Panc1 (cell line): ENCODE results near the gene SLC25A34. TPM values are rescaled to one million over a fixed set of nuclear protein-coding genes. Genes with fewer than 3 reads are reported as not detected.

Source experiments
- ATAC-seq: fragments of 200-7000 bp; cut with Tn5 transposase; 2 replicates; pipeline ENCODE4 v1.9.1; 2020; ENCODE audit warnings: mild to moderate bottlenecking, moderate library complexity
- BruUV-seq: library from RNA; stranded (reverse); fragments of 400-500 nt; replicated peaks from 2 replicates; lab custom pipeline; 2021; lab: Mats Ljungman, UMichigan
- CTCF ChIA-PET: fragments of 300-600 bp; sonication (Branson Sonifier 250); formaldehyde crosslinking; loops from one replicate; lab custom pipeline; 2022; ENCODE audit warnings: antibody characterized with exemption; lab: Charles Lee
- POLR2A ChIA-PET: fragments of 300-600 bp; sonication (Branson Sonifier 250); formaldehyde crosslinking; loops from one replicate; lab custom pipeline; 2022; ENCODE audit warnings: antibody characterized with exemption; lab: Charles Lee
- DNase-seq: peaks from one replicate; pipeline ENCODE4 v3.0.0-alpha.2; 2010; ENCODE audit warnings: low read depth, low spot score
- H3K27ac ChIP-seq: 2 replicates; pipeline ENCODE4 v1.5.1; 2011; ENCODE audit warnings: mild to moderate bottlenecking, low read length, inconsistent platforms
- H3K27me3 ChIP-seq: fragments of 200-500 bp; sonication (Bioruptor generic); 2 replicates; pipeline ENCODE4 v1.6.0; 2014; ENCODE audit warnings: low read length, inconsistent platforms; ENCODE audit not compliant: control insufficient read depth, insufficient read depth
- H3K36me3 ChIP-seq: fragments of 200-500 bp; sonication (Bioruptor generic); 2 replicates; pipeline ENCODE4 v1.5.1; 2014; ENCODE audit warnings: inconsistent platforms, mild to moderate bottlenecking, low read length, moderate library complexity; ENCODE audit not compliant: control insufficient read depth, insufficient read depth
- H3K4me1 ChIP-seq: 2 replicates; pipeline ENCODE4 v1.5.1; 2011; ENCODE audit warnings: inconsistent platforms, mild to moderate bottlenecking, low read length, moderate library complexity; ENCODE audit not compliant: control insufficient read depth, insufficient read depth
- H3K4me3 ChIP-seq, 2 experiments: 2 replicates each; pipeline ENCODE4 v1.5.1; 2011 to 2012; ENCODE audit warnings: low read depth in 2 of 2, low read length in 2 of 2, mild to moderate bottlenecking in 2 of 2, inconsistent platforms in 1 of 2, moderate library complexity in 1 of 2
- H3K9me3 ChIP-seq: fragments of 200-500 bp; sonication (Bioruptor generic); 2 replicates; pipeline ENCODE4 v1.5.1; 2014; ENCODE audit warnings: low read depth, mild to moderate bottlenecking, inconsistent platforms, low read length, moderate library complexity; ENCODE audit not compliant: control insufficient read depth, insufficient read depth
- POLR2AphosphoS5 ChIP-seq: IDR thresholded peaks from 2 replicates; pipeline ENCODE4 v1.6.1; 2012; ENCODE audit warnings: mild to moderate bottlenecking, low read depth, low read length, moderate library complexity
- SIN3A ChIP-seq: IDR thresholded peaks from 2 replicates; pipeline ENCODE4 v1.6.1; 2012; ENCODE audit warnings: low read depth, mild to moderate bottlenecking, low read length, moderate library complexity, borderline replicate concordance; ENCODE audit not compliant: insufficient read depth
- TCF7L2 ChIP-seq: IDR thresholded peaks from 2 replicates; pipeline ENCODE4 v1.6.1; 2011; ENCODE audit warnings: mild to moderate bottlenecking, low read depth, low read length, inconsistent platforms
- in situ Hi-C: cut with HindIII; loops from 2 replicates; pipeline ENCODE4 v1.10.0; 2016; ENCODE audit warnings: low sequenced_read_pairs, low pct_unique_long_range_greater_than_20kb
- intact Hi-C: fragments of 100-400 bp; cut with micrococcal nuclease; formaldehyde crosslinking; loops from one replicate; pipeline ENCODE4 v1.10.0; 2022; ENCODE audit not compliant: unreplicated experiment
- total RNA-seq: library from RNA; stranded (reverse); gene quantifications from one replicate; pipeline ENCODE4 v1.2.1, GENCODE V29; 2021; ENCODE audit not compliant: unreplicated experiment
- TF ChIP-seq, protein P1 (sequence below), 2 experiments: IDR thresholded peaks; 2 replicates each; pipeline ENCODE4 v1.6.1; 2011 to 2012; ENCODE audit warnings: low read depth in 2 of 2, control low read depth in 1 of 2, low read length in 1 of 2, mild to moderate bottlenecking in 1 of 2, moderate library complexity in 1 of 2; ENCODE audit not compliant: insufficient read depth in 1 of 2
- TF ChIP-seq, protein P2 (sequence below): fragments of 450-650 bp; IDR thresholded peaks from 2 replicates; pipeline ENCODE4 v1.5.1; 2017; ENCODE audit warnings: mild to moderate bottlenecking

Gene SLC25A34
- total RNA-seq, 1 experiment from 2014 or later = 0.64 TPM

DNA sequence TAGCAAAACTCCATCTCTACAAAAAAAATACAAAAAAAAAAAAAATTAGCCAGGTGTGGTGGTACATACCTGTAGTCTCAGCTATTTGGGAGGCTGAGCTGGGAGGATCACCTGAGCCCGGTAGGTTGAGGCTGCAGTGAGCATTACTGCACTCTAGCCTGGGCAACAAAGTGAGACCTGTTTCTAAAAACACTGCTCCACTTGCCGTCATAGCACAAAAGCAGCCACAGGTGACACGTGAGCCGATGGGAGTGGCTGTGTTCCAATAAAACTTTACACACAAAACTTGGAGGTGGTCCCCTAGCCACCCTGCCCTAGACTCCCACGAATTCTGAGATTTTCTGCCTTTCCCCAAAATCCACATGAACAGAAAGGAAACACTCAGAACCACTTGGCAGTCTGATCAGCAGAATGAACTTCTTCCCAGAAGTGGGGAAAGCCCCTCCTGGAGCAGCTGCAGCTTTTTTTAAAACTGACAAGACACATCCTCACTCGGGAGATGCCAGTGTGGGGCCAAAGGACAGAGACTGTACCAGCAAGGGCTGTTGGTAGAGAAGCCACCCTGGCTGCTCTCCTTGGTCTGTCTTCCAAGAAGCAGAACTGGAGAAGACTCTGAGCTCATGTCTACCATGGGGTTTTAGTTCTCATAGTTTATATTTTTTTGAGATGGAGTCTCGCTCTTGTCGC, 28.7 kb upstream of the SLC25A34 start:
- Histone ChIP-seq H3K9me3 (no peaks in the 10 kb centered on the region), H3K27me3 (no peaks in the 10 kb centered on the region), H3K4me1 (peaks cover 3% of the 10 kb centered on the region; the same call in 1 of the 2 replicates), H3K4me3 (no peak overlapping the region), H3K36me3 (no peaks in the 10 kb centered on the region), H3K27ac (no peak overlapping the region)
- intact Hi-C loops = no loop called here
- BruUV-seq = no TSS peak
- ChIA-PET CTCF (no interaction called here), POLR2A (no interaction called here)
- TF ChIP-seq SIN3A = no peak
- TF ChIP-seq, protein P1, sequence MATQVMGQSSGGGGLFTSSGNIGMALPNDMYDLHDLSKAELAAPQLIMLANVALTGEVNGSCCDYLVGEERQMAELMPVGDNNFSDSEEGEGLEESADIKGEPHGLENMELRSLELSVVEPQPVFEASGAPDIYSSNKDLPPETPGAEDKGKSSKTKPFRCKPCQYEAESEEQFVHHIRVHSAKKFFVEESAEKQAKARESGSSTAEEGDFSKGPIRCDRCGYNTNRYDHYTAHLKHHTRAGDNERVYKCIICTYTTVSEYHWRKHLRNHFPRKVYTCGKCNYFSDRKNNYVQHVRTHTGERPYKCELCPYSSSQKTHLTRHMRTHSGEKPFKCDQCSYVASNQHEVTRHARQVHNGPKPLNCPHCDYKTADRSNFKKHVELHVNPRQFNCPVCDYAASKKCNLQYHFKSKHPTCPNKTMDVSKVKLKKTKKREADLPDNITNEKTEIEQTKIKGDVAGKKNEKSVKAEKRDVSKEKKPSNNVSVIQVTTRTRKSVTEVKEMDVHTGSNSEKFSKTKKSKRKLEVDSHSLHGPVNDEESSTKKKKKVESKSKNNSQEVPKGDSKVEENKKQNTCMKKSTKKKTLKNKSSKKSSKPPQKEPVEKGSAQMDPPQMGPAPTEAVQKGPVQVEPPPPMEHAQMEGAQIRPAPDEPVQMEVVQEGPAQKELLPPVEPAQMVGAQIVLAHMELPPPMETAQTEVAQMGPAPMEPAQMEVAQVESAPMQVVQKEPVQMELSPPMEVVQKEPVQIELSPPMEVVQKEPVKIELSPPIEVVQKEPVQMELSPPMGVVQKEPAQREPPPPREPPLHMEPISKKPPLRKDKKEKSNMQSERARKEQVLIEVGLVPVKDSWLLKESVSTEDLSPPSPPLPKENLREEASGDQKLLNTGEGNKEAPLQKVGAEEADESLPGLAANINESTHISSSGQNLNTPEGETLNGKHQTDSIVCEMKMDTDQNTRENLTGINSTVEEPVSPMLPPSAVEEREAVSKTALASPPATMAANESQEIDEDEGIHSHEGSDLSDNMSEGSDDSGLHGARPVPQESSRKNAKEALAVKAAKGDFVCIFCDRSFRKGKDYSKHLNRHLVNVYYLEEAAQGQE (IDR thresholded peaks at IDR 0.05; ENCODE audit: insufficient read depth in 1 of 2, low read depth in 2 of 2, low read length in 1 of 2) = no peak
- in situ Hi-C loops = no loop called here
- ATAC-seq = no peak
- DNase-seq = no peak

DNA sequence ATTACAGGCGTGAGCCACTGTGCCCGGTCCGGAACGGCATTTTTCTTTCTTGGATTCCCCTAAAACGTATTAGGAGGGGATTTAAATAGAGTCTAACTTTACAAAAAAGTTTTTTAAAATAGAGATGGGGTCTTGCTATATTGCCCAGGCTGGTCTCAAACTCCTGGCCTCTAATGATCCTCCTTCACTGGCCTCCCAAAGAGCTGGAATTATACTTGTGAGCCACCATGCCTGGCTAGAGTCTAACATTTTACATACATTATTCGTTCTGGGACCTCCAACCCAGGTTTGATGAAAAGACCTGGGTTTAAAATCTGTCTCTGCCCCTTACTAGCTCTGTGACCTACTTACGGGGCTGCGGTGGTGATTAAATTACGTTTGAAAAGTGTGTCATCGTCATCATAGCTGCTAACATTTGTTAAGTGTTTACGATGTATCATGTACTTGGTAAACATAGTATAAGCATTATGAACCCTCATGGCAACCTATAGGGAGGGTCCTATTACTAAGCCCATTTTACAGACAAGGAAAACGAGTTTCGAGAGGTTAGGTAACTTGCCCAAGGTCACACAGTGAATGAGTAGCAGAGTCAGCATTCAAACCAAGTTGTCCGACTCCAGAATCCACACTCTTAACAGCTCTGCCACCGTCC, 27.4 kb upstream of the SLC25A34 start:
- Histone ChIP-seq H3K4me3 (no peak overlapping the region), H3K27me3 (no peaks in the 10 kb centered on the region), H3K27ac (no peak overlapping the region), H3K36me3 (no peaks in the 10 kb centered on the region), H3K4me1 (no peaks in the 10 kb centered on the region), H3K9me3 (no peaks in the 10 kb centered on the region)
- ATAC-seq (no peak), DNase-seq (no peak)
- TF ChIP-seq, protein P2, sequence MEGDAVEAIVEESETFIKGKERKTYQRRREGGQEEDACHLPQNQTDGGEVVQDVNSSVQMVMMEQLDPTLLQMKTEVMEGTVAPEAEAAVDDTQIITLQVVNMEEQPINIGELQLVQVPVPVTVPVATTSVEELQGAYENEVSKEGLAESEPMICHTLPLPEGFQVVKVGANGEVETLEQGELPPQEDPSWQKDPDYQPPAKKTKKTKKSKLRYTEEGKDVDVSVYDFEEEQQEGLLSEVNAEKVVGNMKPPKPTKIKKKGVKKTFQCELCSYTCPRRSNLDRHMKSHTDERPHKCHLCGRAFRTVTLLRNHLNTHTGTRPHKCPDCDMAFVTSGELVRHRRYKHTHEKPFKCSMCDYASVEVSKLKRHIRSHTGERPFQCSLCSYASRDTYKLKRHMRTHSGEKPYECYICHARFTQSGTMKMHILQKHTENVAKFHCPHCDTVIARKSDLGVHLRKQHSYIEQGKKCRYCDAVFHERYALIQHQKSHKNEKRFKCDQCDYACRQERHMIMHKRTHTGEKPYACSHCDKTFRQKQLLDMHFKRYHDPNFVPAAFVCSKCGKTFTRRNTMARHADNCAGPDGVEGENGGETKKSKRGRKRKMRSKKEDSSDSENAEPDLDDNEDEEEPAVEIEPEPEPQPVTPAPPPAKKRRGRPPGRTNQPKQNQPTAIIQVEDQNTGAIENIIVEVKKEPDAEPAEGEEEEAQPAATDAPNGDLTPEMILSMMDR = no peak
- TF ChIP-seq SIN3A = no peak
- no peak for TF ChIP-seq POLR2AphosphoS5
- TF ChIP-seq, protein P1 (IDR thresholded peaks at IDR 0.05; ENCODE audit: insufficient read depth in 1 of 2, low read depth in 2 of 2, low read length in 1 of 2) = no peak
- no peak for TF ChIP-seq TCF7L2
- ChIA-PET CTCF (no interaction called here), POLR2A (no interaction called here)
- in situ Hi-C loops (no loop called here), intact Hi-C loops (no loop called here)
- BruUV-seq = no TSS peak
